HEK293 (cell line): ENCODE measurements around the gene DLGAP5.

Experiments used
- CTCF ChIA-PET: fragments of 350-600 bp; formaldehyde crosslinking; extraction: SDS; loops from one replicate; lab custom pipeline; 2021; ENCODE audit warnings: antibody characterized with exemption; lab: Yijun Ruan, JAX
- POLR2A ChIA-PET: fragments of 300-600 bp; formaldehyde crosslinking; extraction: SDS; loops from one replicate; lab custom pipeline; 2020; ENCODE audit warnings: antibody characterized with exemption, inconsistent platforms; lab: Yijun Ruan, JAX
- H3K27ac ChIP-seq: fragments of 200-500 bp; sonication (Bioruptor generic); 2 replicates; pipeline ENCODE4 v1.5.1; 2014; ENCODE audit warnings: low read depth, low read length, control low read depth, inconsistent platforms; ENCODE audit errors: extremely low read depth
- H3K36me3 ChIP-seq, 2 experiments: fragments of 200-500 bp in 1 of 2; sonication (Bioruptor generic) in 1 of 2; 1 replicate in 1 of 2; 2 replicates in 1 of 2; pipeline ENCODE4 v1.5.1; 2014 to 2017; ENCODE audit warnings: inconsistent platforms in 2 of 2, low read length in 2 of 2; ENCODE audit not compliant: control insufficient read depth in 2 of 2, insufficient read depth in 1 of 2
- H3K4me1 ChIP-seq: fragments of 200-500 bp; sonication (Bioruptor generic); 2 replicates; pipeline ENCODE4 v1.5.1; 2014; ENCODE audit warnings: mild to moderate bottlenecking, low read length, inconsistent platforms; ENCODE audit not compliant: control insufficient read depth, insufficient read depth
- H3K4me3 ChIP-seq: 2 replicates; pipeline ENCODE4 v1.5.1; 2011; ENCODE audit warnings: low read depth, mild to moderate bottlenecking, control low read depth, low read length, moderate library complexity
- H3K9me3 ChIP-seq: fragments of 200-500 bp; sonication (Bioruptor generic); 2 replicates; pipeline ENCODE4 v1.5.1; 2014; ENCODE audit warnings: low read depth, low read length, inconsistent platforms; ENCODE audit not compliant: control insufficient read depth, insufficient read depth
- GFI1B ChIP-seq: fragments of 450-650 bp; formaldehyde crosslinking; IDR thresholded peaks from 2 replicates; pipeline ENCODE4 v1.5.1; 2016; ENCODE audit warnings: missing biosample characterization, missing genetic modification characterization
- SETDB1 ChIP-seq: IDR thresholded peaks from one replicate; pipeline ENCODE4 v1.6.1; 2017; ENCODE audit warnings: mild to moderate bottlenecking, low read length, moderate library complexity, mixed read lengths; ENCODE audit not compliant: insufficient read length
- ZBTB6 ChIP-seq: fragments of 450-650 bp; formaldehyde crosslinking; IDR thresholded peaks from 2 replicates; pipeline ENCODE4 v1.5.1; 2017; ENCODE audit warnings: missing biosample characterization, missing genetic modification characterization
- ZFP41 ChIP-seq: fragments of 450-650 bp; formaldehyde crosslinking; IDR thresholded peaks from 2 replicates; pipeline ENCODE4 v1.5.1; 2016; ENCODE audit warnings: missing biosample characterization, missing genetic modification characterization, borderline replicate concordance
- ZNF112 ChIP-seq: fragments of 450-650 bp; formaldehyde crosslinking; IDR thresholded peaks from 2 replicates; pipeline ENCODE4 v1.5.0; 2017; ENCODE audit warnings: missing biosample characterization, missing genetic modification characterization
- ZNF155 ChIP-seq: fragments of 450-650 bp; formaldehyde crosslinking; IDR thresholded peaks from 2 replicates; pipeline ENCODE4 v1.5.1; 2016; ENCODE audit warnings: missing biosample characterization, missing genetic modification characterization
- ZNF157 ChIP-seq: fragments of 450-650 bp; formaldehyde crosslinking; IDR thresholded peaks from 2 replicates; pipeline ENCODE4 v1.5.1; 2016; ENCODE audit warnings: missing biosample characterization, missing genetic modification characterization
- ZNF362 ChIP-seq: fragments of 450-650 bp; formaldehyde crosslinking; IDR thresholded peaks from 2 replicates; pipeline ENCODE4 v1.5.1; 2016; ENCODE audit warnings: missing biosample characterization, missing genetic modification characterization
- ZNF544 ChIP-seq: fragments of 450-650 bp; formaldehyde crosslinking; IDR thresholded peaks from 2 replicates; pipeline ENCODE4 v1.5.0; 2017; ENCODE audit warnings: missing biosample characterization, missing genetic modification characterization
- ZNF555 ChIP-seq: fragments of 450-650 bp; formaldehyde crosslinking; conservative IDR thresholded peaks from 2 replicates; pipeline ENCODE4 v1.5.1; 2017; ENCODE audit warnings: missing biosample characterization, mild to moderate bottlenecking, missing genetic modification characterization, inconsistent platforms
- ZNF585B ChIP-seq: fragments of 450-650 bp; formaldehyde crosslinking; IDR thresholded peaks from 2 replicates; pipeline ENCODE4 v1.5.1; 2016; ENCODE audit warnings: missing biosample characterization, missing genetic modification characterization
- ZNF629 ChIP-seq: fragments of 450-650 bp; formaldehyde crosslinking; IDR thresholded peaks from 2 replicates; pipeline ENCODE4 v1.5.1; 2017; ENCODE audit warnings: missing biosample characterization, missing genetic modification characterization
- ZNF792 ChIP-seq: fragments of 450-650 bp; formaldehyde crosslinking; IDR thresholded peaks from 2 replicates; pipeline ENCODE4 v1.5.1; 2016; ENCODE audit warnings: missing biosample characterization, missing genetic modification characterization
- ZSCAN23 ChIP-seq: fragments of 450-650 bp; formaldehyde crosslinking; IDR thresholded peaks from 2 replicates; pipeline ENCODE4 v1.5.1; 2016; ENCODE audit warnings: missing biosample characterization, missing genetic modification characterization
- TF ChIP-seq, protein P1 (sequence below): fragments of 450-650 bp; formaldehyde crosslinking; IDR thresholded peaks from 2 replicates; pipeline ENCODE4 v1.5.1; 2016; ENCODE audit warnings: missing biosample characterization, missing genetic modification characterization
- TF ChIP-seq, protein P2 (sequence below): fragments of 450-650 bp; formaldehyde crosslinking; IDR thresholded peaks from 2 replicates; pipeline ENCODE4 v1.5.1; 2016; ENCODE audit warnings: missing biosample characterization, missing genetic modification characterization
- TF ChIP-seq, protein P3 (sequence below): fragments of 450-650 bp; formaldehyde crosslinking; IDR thresholded peaks from 2 replicates; pipeline ENCODE4 v1.5.1; 2016; ENCODE audit warnings: missing biosample characterization, missing genetic modification characterization

The DLGAP5 gene

DNA sequence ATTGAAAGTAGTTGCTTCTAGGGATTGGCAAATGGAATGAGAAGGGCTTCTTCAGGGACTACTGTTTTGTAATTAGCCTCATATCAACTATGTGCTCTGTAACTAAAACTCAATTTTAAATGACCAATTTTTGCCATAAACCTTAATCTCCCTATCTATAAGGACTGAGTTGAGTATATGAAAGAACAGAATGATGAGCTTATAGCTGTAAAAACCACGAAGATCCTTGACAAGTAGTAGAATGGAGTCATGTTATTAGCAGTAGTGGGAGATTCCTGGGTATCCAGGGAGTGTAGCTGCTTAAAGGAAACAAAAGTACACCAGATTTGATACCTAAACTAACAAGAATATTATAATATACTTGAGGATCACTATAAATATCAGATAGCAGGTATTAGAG is 34.3 kb downstream of the DLGAP5 start:
- H3K27ac ChIP-seq = no peak overlapping the region
- no peaks in the 10 kb centered on the region for H3K9me3 ChIP-seq
- ChIA-PET POLR2A (no interaction called here), CTCF (interaction anchor here (1.6 kb wide), 1 partner anchor 67 kb away, joined by 5 read pairs; no protein-coding TSS in a partner anchor)
- no peak overlapping the region for H3K4me3 ChIP-seq
- peaks cover 68 to 79% of the 10 kb centered on the region in 2 experiments for H3K36me3 ChIP-seq
- TF ChIP-seq ZNF157 (tag by site-specific recombination) (no peak), ZNF585B (tag by site-specific recombination) (no peak), GFI1B (no peak), ZNF555 (no peak), ZSCAN23 (tag by site-specific recombination) (no peak), ZFP41 (tag by site-specific recombination) (no peak), ZNF112 (tag by site-specific recombination) (no peak), ZNF792 (tag by site-specific recombination) (no peak), ZNF629 (tag by site-specific recombination) (no peak), SETDB1 (no peak), ZNF155 (tag by site-specific recombination) (no peak)
- TF ChIP-seq, protein P1, sequence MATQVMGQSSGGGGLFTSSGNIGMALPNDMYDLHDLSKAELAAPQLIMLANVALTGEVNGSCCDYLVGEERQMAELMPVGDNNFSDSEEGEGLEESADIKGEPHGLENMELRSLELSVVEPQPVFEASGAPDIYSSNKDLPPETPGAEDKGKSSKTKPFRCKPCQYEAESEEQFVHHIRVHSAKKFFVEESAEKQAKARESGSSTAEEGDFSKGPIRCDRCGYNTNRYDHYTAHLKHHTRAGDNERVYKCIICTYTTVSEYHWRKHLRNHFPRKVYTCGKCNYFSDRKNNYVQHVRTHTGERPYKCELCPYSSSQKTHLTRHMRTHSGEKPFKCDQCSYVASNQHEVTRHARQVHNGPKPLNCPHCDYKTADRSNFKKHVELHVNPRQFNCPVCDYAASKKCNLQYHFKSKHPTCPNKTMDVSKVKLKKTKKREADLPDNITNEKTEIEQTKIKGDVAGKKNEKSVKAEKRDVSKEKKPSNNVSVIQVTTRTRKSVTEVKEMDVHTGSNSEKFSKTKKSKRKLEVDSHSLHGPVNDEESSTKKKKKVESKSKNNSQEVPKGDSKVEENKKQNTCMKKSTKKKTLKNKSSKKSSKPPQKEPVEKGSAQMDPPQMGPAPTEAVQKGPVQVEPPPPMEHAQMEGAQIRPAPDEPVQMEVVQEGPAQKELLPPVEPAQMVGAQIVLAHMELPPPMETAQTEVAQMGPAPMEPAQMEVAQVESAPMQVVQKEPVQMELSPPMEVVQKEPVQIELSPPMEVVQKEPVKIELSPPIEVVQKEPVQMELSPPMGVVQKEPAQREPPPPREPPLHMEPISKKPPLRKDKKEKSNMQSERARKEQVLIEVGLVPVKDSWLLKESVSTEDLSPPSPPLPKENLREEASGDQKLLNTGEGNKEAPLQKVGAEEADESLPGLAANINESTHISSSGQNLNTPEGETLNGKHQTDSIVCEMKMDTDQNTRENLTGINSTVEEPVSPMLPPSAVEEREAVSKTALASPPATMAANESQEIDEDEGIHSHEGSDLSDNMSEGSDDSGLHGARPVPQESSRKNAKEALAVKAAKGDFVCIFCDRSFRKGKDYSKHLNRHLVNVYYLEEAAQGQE (tag by site-specific recombination) = no peak
- TF ChIP-seq, protein P2, sequence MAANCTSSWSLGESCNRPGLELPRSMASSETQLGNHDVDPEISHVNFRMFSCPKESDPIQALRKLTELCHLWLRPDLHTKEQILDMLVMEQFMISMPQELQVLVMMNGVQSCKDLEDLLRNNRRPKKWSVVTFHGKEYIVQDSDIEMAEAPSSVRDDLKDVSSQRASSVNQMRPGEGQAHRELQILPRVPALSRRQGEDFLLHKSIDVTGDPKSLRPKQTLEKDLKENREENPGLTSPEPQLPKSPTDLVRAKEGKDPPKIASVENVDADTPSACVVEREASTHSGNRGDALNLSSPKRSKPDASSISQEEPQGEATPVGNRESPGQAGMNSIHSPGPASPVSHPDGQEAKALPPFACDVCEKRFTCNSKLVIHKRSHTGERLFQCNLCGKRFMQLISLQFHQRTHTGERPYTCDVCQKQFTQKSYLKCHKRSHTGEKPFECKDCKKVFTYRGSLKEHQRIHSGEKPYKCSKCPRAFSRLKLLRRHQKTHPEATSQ (tag by site-specific recombination) = no peak
- TF ChIP-seq, protein P3, sequence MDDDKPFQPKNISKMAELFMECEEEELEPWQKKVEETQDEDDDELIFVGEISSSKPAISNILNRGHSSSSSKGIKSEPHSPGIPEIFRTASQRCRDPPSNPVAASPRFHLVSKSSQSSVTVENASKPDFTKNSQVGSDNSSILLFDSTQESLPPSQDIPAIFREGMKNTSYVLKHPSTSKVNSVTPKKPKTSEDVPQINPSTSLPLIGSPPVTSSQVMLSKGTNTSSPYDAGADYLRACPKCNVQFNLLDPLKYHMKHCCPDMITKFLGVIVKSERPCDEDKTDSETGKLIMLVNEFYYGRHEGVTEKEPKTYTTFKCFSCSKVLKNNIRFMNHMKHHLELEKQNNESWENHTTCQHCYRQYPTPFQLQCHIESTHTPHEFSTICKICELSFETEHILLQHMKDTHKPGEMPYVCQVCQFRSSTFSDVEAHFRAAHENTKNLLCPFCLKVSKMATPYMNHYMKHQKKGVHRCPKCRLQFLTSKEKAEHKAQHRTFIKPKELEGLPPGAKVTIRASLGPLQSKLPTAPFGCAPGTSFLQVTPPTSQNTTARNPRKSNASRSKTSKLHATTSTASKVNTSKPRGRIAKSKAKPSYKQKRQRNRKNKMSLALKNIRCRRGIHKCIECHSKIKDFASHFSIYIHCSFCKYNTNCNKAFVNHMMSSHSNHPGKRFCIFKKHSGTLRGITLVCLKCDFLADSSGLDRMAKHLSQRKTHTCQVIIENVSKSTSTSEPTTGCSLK (tag by site-specific recombination) = no peak
- H3K4me1 ChIP-seq = no peaks in the 10 kb centered on the region

DNA sequence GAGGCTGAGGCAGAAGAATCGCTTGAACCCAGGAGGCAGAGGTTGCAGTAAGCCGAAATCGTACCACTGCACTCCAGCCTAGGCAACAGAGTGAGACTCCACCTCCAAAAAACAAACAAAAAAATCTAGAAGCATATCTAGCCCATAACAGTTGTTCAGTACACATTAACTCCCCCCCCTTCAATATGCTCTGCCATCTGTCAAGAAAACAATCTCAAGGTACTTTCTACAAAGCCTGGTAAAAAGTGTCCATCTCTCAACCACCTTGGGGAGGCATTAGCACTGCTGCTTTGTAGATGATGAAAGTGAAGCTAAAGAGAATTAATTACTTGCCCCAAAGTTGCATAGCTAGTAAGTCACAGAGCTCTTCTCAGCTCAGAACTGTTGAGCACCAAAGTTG is 37.4 kb downstream of the DLGAP5 start:
- Histone ChIP-seq H3K36me3 (peaks cover 73 to 81% of the 10 kb centered on the region in 2 experiments), H3K27ac (no peak overlapping the region), H3K4me1 (no peaks in the 10 kb centered on the region), H3K9me3 (no peaks in the 10 kb centered on the region), H3K4me3 (no peak overlapping the region)
- POLR2A ChIA-PET = no interaction called here
- no peak for TF ChIP-seq ZNF544 (tag by site-specific recombination)
- TF ChIP-seq ZBTB6 = no peak
- no peak for TF ChIP-seq ZNF362 (tag by site-specific recombination)
- TF ChIP-seq, all 188 proteins: peak for 0
- CTCF ChIA-PET = interaction anchor here (1.5 kb wide), 1 partner anchor 51 kb away, joined by 3 read pairs; no protein-coding TSS in a partner anchor
